ENCODE measurements around the gene NCAPD2. TPM values are rescaled to one million over a fixed set of nuclear protein-coding genes. Genes with fewer than 3 reads are reported as not detected.

Gene NCAPD2
- polyA plus RNA-seq, 1 donor (not counting 4 experiments of a cell fraction or from before 2014, with no cell fraction given): 33.7 TPM

GRCh38 chr12:6541371-6542165 is 47.7 kb downstream of the NCAPD2 start:
- dilution Hi-C loops (cut with MboI; ENCODE audit: extremely low pct_ligation_motif_present, low sequenced_read_pairs): no loop called here
- Histone ChIP-seq H3K4me3 (ENCODE audit: control insufficient read depth in 2 of 3, extremely low read depth in 1 of 3, insufficient read depth in 2 of 3, low read depth in 1 of 3, low read length in 3 of 3) (no peak overlapping the region), H2AFZ (ENCODE audit: control insufficient read depth, low read length) (no peak overlapping the region), H3K9ac (ENCODE audit: control insufficient read depth, extremely low read depth, insufficient read depth, low read length) (no peak overlapping the region), H3K9me1 (ENCODE audit: control insufficient read depth, extremely low read depth, insufficient read depth, low read length) (peaks cover 5% of the 10 kb centered on the region), H3K27ac (ENCODE audit: control insufficient read depth, insufficient read depth, low read length) (no peak overlapping the region), H4K20me1 (ENCODE audit: control insufficient read depth, extremely low read depth, insufficient read depth, low read length) (peaks cover 29% of the 10 kb centered on the region), H3K36me3 (ENCODE audit: control insufficient read depth in 2 of 2, extremely low read depth in 1 of 2, insufficient read depth in 2 of 2, low read length in 2 of 2) (peaks cover 19 to 23% of the 10 kb centered on the region in 2 experiments), H3K9me3 (ENCODE audit: control insufficient read depth, low read depth, low read length) (no peaks in the 10 kb centered on the region), H3K27me3 (ENCODE audit: control insufficient read depth, extremely low read depth, insufficient read depth, low read length) (no peaks in the 10 kb centered on the region), H3K79me2 (ENCODE audit: control insufficient read depth, insufficient read depth, low read length) (peaks cover 7% of the 10 kb centered on the region), H3K4me1 (ENCODE audit: control insufficient read depth, extremely low read depth, insufficient read depth, low read length) (peaks cover 30% of the 10 kb centered on the region), H3K4me2 (ENCODE audit: control insufficient read depth, extremely low read depth, insufficient read depth, low read depth, low read length) (no peak overlapping the region)
- no peak for TF ChIP-seq EZH2 (IDR thresholded peaks at IDR 0.05; ENCODE audit: low read length)
- TF ChIP-seq, protein P1, sequence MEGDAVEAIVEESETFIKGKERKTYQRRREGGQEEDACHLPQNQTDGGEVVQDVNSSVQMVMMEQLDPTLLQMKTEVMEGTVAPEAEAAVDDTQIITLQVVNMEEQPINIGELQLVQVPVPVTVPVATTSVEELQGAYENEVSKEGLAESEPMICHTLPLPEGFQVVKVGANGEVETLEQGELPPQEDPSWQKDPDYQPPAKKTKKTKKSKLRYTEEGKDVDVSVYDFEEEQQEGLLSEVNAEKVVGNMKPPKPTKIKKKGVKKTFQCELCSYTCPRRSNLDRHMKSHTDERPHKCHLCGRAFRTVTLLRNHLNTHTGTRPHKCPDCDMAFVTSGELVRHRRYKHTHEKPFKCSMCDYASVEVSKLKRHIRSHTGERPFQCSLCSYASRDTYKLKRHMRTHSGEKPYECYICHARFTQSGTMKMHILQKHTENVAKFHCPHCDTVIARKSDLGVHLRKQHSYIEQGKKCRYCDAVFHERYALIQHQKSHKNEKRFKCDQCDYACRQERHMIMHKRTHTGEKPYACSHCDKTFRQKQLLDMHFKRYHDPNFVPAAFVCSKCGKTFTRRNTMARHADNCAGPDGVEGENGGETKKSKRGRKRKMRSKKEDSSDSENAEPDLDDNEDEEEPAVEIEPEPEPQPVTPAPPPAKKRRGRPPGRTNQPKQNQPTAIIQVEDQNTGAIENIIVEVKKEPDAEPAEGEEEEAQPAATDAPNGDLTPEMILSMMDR (optimal IDR thresholded peaks at IDR 0.05 in 1 of 3, IDR thresholded peaks at IDR 0.05 in 1 of 3, conservative IDR thresholded peaks at IDR 0.05 in 1 of 3; ENCODE audit: extremely low read depth in 1 of 3, insufficient read depth in 2 of 3, low read length in 3 of 3): no peak
- FAIRE-seq (no peak), DNase-seq (ENCODE audit: low read depth, low spot score) (no peak)

- Histone ChIP-seq H4K20me1 (ENCODE audit: control insufficient read depth, extremely low read depth, insufficient read depth, low read length) (peaks cover 21% of the 10 kb centered on the region), H2AFZ (ENCODE audit: control insufficient read depth, low read length) (no peak overlapping the region), H3K9ac (ENCODE audit: control insufficient read depth, extremely low read depth, insufficient read depth, low read length) (no peak overlapping the region), H3K4me3 (ENCODE audit: control insufficient read depth in 2 of 3, extremely low read depth in 1 of 3, insufficient read depth in 2 of 3, low read depth in 1 of 3, low read length in 3 of 3) (no peak overlapping the region), H3K4me1 (ENCODE audit: control insufficient read depth, extremely low read depth, insufficient read depth, low read length) (peaks cover 24% of the 10 kb centered on the region), H3K36me3 (ENCODE audit: control insufficient read depth in 2 of 2, extremely low read depth in 1 of 2, insufficient read depth in 2 of 2, low read length in 2 of 2) (peaks cover 14 to 15% of the 10 kb centered on the region in 2 experiments), H3K27me3 (ENCODE audit: control insufficient read depth, extremely low read depth, insufficient read depth, low read length) (no peaks in the 10 kb centered on the region), H3K4me2 (ENCODE audit: control insufficient read depth, extremely low read depth, insufficient read depth, low read depth, low read length) (no peak overlapping the region), H3K9me3 (ENCODE audit: control insufficient read depth, low read depth, low read length) (no peaks in the 10 kb centered on the region), H3K27ac (ENCODE audit: control insufficient read depth, insufficient read depth, low read length) (no peak overlapping the region), H3K9me1 (ENCODE audit: control insufficient read depth, extremely low read depth, insufficient read depth, low read length) (peaks cover 5% of the 10 kb centered on the region), H3K79me2 (ENCODE audit: control insufficient read depth, insufficient read depth, low read length) (no peaks in the 10 kb centered on the region)
- DNase-seq (ENCODE audit: low read depth, low spot score): no peak
- TF ChIP-seq, protein P1 (optimal IDR thresholded peaks at IDR 0.05 in 1 of 3, IDR thresholded peaks at IDR 0.05 in 1 of 3, conservative IDR thresholded peaks at IDR 0.05 in 1 of 3; ENCODE audit: extremely low read depth in 1 of 3, insufficient read depth in 2 of 3, low read length in 3 of 3): no peak
- TF ChIP-seq EZH2 (IDR thresholded peaks at IDR 0.05; ENCODE audit: low read length): no peak
- FAIRE-seq: no peak
- dilution Hi-C loops (cut with MboI; ENCODE audit: extremely low pct_ligation_motif_present, low sequenced_read_pairs): no loop called here
Observed at GRCh38 chr12:6542209-6543009, 48.5 kb downstream of the NCAPD2 start.
